LNCaP clone FGC (cell line): ENCODE data around the gene ARHGAP10.

Experiments used
- DNase-seq: peaks from one replicate; pipeline ENCODE4 v3.0.0-alpha.2; 2011; ENCODE audit warnings: low read depth
- H3K4me3 ChIP-seq: 2 replicates; pipeline ENCODE4 v1.5.1; 2011; ENCODE audit warnings: mild to moderate bottlenecking, low read depth, low read length, control low read depth
- CTCF ChIP-seq: IDR thresholded peaks from 2 replicates; pipeline ENCODE4 v1.5.1; 2012; ENCODE audit warnings: mild to moderate bottlenecking; ENCODE audit not compliant: control insufficient read depth, insufficient read depth; ENCODE audit errors: extremely low read depth

ARHGAP10 gene

GRCh38 chr4:147773261-147774184 lies 41.6 kb downstream of the ARHGAP10 start:
- TF ChIP-seq CTCF, result no peak
- no peak for DNase-seq
- H3K4me3 ChIP-seq, result no peak overlapping the region

DNA sequence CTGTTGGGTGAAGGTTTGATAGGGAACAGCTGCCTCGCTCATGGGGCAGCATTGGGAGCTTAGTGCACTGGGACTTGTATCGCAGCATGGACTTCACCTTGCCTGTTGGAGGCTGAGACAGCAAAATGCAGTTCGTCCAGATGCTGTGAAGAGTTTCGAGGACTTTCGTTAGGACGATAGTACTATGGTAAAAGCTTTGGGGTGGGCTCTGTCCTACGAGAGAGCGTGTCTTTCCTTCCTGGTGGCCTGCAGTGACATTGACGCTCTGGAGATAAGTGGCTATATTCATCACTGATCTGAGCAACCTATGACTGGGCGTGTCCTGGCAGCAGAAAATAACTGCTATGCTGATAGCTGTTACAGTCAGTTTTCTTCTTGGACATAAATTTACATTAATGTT lies 44.8 kb downstream of the ARHGAP10 start:
- no peak for TF ChIP-seq CTCF
- DNase-seq, result no peak

DNA sequence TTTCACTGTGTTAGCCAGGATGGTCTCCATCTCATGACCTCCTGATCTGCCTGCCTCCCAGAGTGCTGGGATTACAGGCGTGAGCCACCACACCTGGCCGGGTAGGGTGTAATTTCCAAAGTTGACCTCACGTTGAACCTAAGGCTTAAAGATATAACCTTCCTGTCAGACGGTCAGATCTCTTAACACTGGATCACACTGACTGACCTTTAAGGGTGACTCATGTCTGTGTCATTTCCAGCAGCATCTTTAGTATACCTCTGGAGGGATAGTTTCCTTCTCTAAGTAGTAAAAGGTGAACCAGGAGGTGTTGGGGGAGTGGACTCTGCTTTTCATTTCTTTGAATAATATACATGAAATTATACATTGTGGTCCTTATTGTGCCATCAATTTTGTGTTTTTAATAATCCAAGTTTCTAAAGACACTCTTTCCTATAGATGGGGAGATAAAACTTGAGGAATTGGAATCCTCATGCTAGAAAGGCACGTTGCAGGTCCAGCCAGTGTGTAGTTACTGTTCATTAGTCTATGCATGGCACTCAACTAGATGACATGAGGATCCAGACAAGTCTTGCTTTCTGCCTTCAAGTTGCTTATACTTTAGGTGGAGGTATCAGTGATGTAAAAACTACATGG lies 45.7 kb downstream of the ARHGAP10 start:
- DNase-seq, result no peak
- TF ChIP-seq CTCF, result no peak
- H3K4me3 ChIP-seq, result no peak overlapping the region

More for the DNA sequence above, 44.8 kb downstream of the ARHGAP10 start:
- no peak overlapping the region for H3K4me3 ChIP-seq

DNA sequence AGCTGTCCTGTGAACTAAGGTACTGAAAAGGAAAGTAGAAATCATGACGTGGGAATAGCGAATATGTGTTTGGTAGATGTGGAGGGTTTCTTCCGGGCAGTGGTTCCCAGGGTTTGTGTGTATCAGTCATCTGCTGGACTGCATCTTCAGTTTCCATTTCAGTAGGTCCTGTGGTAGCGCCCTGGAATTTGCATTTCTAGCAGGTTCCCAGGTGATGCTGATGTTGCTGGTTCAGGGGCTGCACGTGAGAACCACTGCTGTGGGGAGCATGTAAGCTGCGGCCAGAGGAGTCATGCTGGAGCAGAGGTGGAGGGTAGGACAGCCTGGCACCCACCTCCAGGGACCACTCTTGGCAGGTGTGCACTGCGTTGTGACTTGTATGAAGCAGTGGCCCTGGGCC lies 47.1 kb downstream of the ARHGAP10 start:
- no peak for TF ChIP-seq CTCF
- no peak for DNase-seq
- no peak overlapping the region for H3K4me3 ChIP-seq

- DNase-seq, result no peak
- H3K4me3 ChIP-seq, result no peak overlapping the region
- TF ChIP-seq CTCF, result no peak
Observed at GRCh38 chr4:147779451-147779850, 47.6 kb downstream of the ARHGAP10 start.

DNA sequence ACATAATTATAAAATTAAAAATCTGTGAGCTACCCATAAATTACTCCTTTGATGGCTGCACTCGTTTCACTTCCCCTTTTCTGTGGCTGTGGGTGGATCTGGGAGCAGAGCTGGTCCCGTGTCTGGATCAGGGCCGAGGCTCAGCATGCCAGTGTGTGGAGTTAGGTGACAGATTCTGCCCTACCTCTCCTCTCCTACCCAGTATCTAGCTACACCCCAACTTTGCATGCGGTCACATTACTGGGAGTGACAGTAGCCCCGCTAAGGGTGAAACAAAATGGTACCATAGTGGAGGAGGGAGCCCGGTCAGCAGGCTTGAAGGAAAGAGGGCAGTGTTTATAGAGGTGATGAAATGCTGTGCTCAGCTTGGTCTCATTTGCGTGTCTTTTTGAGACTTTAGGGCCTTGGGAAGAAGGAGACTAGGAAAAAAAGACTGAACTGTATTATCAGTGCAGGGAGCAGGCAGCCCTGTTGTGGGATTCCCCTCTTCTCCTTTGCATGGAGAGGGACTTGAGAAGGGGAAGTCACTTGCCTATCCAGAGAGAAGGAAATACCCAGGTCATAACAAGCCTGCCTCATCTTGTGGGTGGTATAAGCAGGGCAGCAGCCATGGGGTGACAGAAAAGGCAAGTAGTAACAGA lies 48.4 kb downstream of the ARHGAP10 start:
- H3K4me3 ChIP-seq, result no peak overlapping the region
- DNase-seq, result no peak

More for the DNA sequence above, 48.4 kb downstream of the ARHGAP10 start:
- no peak for TF ChIP-seq CTCF
